Calu3 (cell line): Measurements from ENCODE around the gene NOBOX. TPM values are rescaled to one million over a fixed set of nuclear protein-coding genes. Genes with fewer than 3 reads are reported as not detected.

Experiments
- BruUV-seq: library from RNA; stranded (reverse); fragments of 400-500 nt; replicated peaks from 2 replicates; lab custom pipeline; 2021; lab: Mats Ljungman, UMichigan
- CTCF ChIA-PET: fragments of 300-600 bp; sonication (Branson Sonifier 250); formaldehyde crosslinking; loops from one replicate; lab custom pipeline; 2022; ENCODE audit warnings: antibody characterized with exemption; lab: Charles Lee
- DNase-seq: peaks from one replicate; pipeline ENCODE4 v3.0.0; 2022
- H3K27ac Mint-ChIP-seq: one replicate; pipeline ENCODE4 v1.8.0; 2022; ENCODE audit warnings: mixed read lengths; ENCODE audit not compliant: unreplicated experiment
- H3K27me3 Mint-ChIP-seq: one replicate; pipeline ENCODE4 v1.8.0; 2022; ENCODE audit warnings: mixed read lengths; ENCODE audit not compliant: unreplicated experiment
- H3K36me3 Mint-ChIP-seq: one replicate; pipeline ENCODE4 v1.8.0; 2022; ENCODE audit warnings: mild to moderate bottlenecking, moderate library complexity, mixed read lengths; ENCODE audit not compliant: insufficient read depth, unreplicated experiment
- H3K4me1 Mint-ChIP-seq: one replicate; pipeline ENCODE4 v1.8.0; 2022; ENCODE audit warnings: mild to moderate bottlenecking, low read depth, mixed read lengths; ENCODE audit not compliant: unreplicated experiment
- H3K4me3 Mint-ChIP-seq: one replicate; pipeline ENCODE4 v1.8.0; 2022; ENCODE audit warnings: mild to moderate bottlenecking, low read depth, moderate library complexity, mixed read lengths; ENCODE audit not compliant: unreplicated experiment
- H3K9me3 Mint-ChIP-seq: one replicate; pipeline ENCODE4 v1.8.0; 2022; ENCODE audit warnings: low read depth, mixed read lengths; ENCODE audit not compliant: unreplicated experiment
- intact Hi-C: fragments of 100-400 bp; cut with micrococcal nuclease; formaldehyde crosslinking; loops from one replicate; pipeline ENCODE4 v1.10.0; 2022; ENCODE audit not compliant: unreplicated experiment
- total RNA-seq: library from RNA; stranded (reverse); gene quantifications from 2 replicates; pipeline ENCODE4 v1.2.3, GENCODE V29; 2022
- TF ChIP-seq, protein P1 (sequence below): fragments of 200-600 bp; IDR thresholded peaks from one replicate; pipeline ENCODE4 v1.8.0; 2022; ENCODE audit warnings: antibody characterized with exemption; ENCODE audit not compliant: unreplicated experiment

NOBOX gene
- total RNA-seq, 1 experiment from 2014 or later = not detected

DNA sequence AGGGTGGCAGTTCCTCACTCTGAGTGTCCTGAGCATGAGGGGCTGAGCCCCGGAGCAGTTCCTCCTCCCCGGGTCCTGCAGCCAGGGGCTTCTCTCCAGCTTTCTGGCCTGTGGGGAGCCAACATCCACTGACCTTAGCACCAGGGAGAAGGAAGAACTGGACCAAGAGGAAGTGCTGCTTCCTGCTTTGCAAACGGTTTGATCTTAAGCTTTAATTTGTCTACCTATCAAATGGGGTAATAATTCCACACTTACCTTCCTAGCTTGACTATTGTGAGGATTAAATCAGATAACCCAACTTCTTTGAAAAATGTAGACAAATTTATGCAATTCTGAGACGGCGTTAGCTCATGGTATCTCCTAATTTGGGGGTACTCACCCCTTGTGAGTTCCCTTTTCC is 2.0 kb downstream of the NOBOX start:
- intact Hi-C loops = no loop called here
- Mint-ChIP-seq H3K27me3 (peaks cover 66% of the 10 kb centered on the region), H3K4me1 (peaks cover 4% of the 10 kb centered on the region), H3K4me3 (no peak overlapping the region), H3K27ac (no peak overlapping the region), H3K36me3 (no peaks in the 10 kb centered on the region), H3K9me3 (no peaks in the 10 kb centered on the region)
- TF ChIP-seq, protein P1, sequence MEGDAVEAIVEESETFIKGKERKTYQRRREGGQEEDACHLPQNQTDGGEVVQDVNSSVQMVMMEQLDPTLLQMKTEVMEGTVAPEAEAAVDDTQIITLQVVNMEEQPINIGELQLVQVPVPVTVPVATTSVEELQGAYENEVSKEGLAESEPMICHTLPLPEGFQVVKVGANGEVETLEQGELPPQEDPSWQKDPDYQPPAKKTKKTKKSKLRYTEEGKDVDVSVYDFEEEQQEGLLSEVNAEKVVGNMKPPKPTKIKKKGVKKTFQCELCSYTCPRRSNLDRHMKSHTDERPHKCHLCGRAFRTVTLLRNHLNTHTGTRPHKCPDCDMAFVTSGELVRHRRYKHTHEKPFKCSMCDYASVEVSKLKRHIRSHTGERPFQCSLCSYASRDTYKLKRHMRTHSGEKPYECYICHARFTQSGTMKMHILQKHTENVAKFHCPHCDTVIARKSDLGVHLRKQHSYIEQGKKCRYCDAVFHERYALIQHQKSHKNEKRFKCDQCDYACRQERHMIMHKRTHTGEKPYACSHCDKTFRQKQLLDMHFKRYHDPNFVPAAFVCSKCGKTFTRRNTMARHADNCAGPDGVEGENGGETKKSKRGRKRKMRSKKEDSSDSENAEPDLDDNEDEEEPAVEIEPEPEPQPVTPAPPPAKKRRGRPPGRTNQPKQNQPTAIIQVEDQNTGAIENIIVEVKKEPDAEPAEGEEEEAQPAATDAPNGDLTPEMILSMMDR = no peak
- DNase-seq = no peak
- BruUV-seq = no TSS peak
- CTCF ChIA-PET = no interaction called here

- TF ChIP-seq, protein P1 = no peak
- Mint-ChIP-seq H3K36me3 (no peaks in the 10 kb centered on the region), H3K27me3 (peaks cover 81% of the 10 kb centered on the region), H3K4me1 (no peaks in the 10 kb centered on the region), H3K27ac (no peak overlapping the region), H3K4me3 (no peak overlapping the region), H3K9me3 (no peaks in the 10 kb centered on the region)
- DNase-seq = no peak
- CTCF ChIA-PET = no interaction called here
- BruUV-seq = no TSS peak
- intact Hi-C loops = no loop called here
Observed at GRCh38 chr7:144399946-144400345, 3.5 kb downstream of the NOBOX start.

- no peak for DNase-seq
- peaks cover 83% of the 10 kb centered on the region for H3K27me3 Mint-ChIP-seq
- intact Hi-C loops = no loop called here
- no peaks in the 10 kb centered on the region for H3K4me1 Mint-ChIP-seq
- H3K4me3 Mint-ChIP-seq = no peak overlapping the region
- no peaks in the 10 kb centered on the region for H3K36me3 Mint-ChIP-seq
- TF ChIP-seq, protein P1 = no peak
- no TSS peak for BruUV-seq
- CTCF ChIA-PET = no interaction called here
- H3K9me3 Mint-ChIP-seq = no peaks in the 10 kb centered on the region
- H3K27ac Mint-ChIP-seq = no peak overlapping the region
Observed at GRCh38 chr7:144398911-144399310, 4.6 kb downstream of the NOBOX start.

DNA sequence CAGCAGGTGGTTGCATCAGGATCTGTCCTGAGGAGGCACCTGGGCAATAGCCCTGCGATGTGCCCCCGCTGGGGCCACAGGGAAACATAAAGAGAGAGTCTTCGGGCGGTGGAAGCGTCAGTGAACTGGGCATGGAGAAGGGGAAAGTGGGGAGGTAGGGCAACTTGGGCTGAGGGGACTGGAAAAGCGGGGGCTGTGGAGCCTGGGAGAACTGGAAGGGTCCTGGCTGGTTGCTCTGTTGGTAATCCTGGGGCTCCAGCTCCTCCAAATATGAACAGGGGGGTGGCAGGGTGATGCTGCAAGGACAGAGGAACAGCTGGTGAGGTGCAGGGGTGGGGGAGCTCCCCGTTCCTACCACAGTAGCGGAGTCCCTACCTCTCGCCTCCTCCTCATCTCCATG is 5.2 kb downstream of the NOBOX start:
- BruUV-seq = no TSS peak
- no peak for DNase-seq
- CTCF ChIA-PET = no interaction called here
- no peaks in the 10 kb centered on the region for H3K9me3 Mint-ChIP-seq
- TF ChIP-seq, protein P1 = no peak
- H3K36me3 Mint-ChIP-seq = no peaks in the 10 kb centered on the region
- intact Hi-C loops = no loop called here
- H3K4me1 Mint-ChIP-seq = no peaks in the 10 kb centered on the region
- H3K4me3 Mint-ChIP-seq = no peak overlapping the region
- no peak overlapping the region for H3K27ac Mint-ChIP-seq
- peaks cover 83% of the 10 kb centered on the region for H3K27me3 Mint-ChIP-seq
